GM12801 (cell line): ENCODE data around the gene AEBP2.

Experiments used
- TF ChIP-seq, protein P1 (sequence below): IDR thresholded peaks from one replicate; pipeline ENCODE4 v1.5.1; 2011; ENCODE audit warnings: control low read depth; ENCODE audit not compliant: insufficient read length; ENCODE audit errors: extremely low read depth

The AEBP2 gene

DNA sequence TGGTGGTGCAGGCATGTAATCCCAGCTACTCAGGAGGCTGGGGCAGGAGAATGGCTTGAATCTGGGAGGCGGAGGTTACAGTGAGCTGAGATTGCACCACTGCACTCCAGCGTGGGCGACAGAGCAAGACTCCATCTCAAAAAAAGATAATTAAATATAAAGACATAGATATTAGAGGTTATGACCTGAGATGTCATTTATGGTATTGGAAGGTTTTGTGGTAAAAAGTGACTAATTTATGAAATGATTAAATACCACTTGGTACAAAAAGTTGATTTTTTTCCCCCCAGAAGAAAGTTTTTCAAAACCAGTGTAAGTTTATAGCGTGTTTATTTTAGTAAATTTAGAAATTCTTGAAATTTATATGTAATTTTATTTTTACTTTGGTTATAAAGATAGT is 4.3 kb downstream of the AEBP2 start:
- TF ChIP-seq, protein P1, sequence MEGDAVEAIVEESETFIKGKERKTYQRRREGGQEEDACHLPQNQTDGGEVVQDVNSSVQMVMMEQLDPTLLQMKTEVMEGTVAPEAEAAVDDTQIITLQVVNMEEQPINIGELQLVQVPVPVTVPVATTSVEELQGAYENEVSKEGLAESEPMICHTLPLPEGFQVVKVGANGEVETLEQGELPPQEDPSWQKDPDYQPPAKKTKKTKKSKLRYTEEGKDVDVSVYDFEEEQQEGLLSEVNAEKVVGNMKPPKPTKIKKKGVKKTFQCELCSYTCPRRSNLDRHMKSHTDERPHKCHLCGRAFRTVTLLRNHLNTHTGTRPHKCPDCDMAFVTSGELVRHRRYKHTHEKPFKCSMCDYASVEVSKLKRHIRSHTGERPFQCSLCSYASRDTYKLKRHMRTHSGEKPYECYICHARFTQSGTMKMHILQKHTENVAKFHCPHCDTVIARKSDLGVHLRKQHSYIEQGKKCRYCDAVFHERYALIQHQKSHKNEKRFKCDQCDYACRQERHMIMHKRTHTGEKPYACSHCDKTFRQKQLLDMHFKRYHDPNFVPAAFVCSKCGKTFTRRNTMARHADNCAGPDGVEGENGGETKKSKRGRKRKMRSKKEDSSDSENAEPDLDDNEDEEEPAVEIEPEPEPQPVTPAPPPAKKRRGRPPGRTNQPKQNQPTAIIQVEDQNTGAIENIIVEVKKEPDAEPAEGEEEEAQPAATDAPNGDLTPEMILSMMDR, result no peak

DNA sequence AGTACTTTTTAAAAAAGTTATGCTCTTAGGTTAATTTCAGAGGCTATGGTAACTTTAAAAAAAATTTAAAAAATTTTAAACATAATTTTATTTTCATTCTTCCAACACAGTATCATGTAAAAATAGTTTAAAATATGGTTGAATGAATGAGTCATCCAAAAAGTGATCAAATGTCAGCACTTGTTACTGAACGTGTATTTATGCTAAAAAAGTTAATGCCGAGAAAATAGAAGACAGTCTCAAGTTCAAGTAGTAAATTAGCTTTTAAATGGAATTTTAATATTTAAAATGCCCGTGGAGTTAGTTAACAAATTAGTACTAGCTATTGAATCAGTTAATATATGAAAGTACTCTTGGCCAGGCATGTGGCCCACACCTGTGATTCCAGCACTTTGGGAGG is 4.8 kb downstream of the AEBP2 start:
- TF ChIP-seq, protein P1, result no peak

DNA sequence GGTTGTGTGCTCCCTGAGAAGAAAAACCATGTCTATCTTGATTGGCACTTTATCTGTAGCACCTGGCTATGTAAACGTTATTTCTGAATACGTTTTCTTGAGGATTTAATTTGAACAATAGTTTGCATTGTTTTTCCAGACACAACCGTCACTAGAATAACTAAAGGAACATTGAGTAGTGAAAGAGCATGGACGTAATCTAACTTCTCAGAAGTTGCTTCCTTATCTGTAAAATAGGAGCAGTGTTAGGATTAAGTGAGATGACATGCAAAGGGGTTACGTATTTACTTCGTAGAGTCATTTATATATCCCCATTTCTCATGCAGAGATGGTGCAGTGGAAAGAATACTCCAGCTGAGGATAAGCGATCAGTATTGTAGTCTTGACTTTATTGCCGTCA is 8.1 kb downstream of the AEBP2 start:
- TF ChIP-seq, protein P1, result no peak

DNA sequence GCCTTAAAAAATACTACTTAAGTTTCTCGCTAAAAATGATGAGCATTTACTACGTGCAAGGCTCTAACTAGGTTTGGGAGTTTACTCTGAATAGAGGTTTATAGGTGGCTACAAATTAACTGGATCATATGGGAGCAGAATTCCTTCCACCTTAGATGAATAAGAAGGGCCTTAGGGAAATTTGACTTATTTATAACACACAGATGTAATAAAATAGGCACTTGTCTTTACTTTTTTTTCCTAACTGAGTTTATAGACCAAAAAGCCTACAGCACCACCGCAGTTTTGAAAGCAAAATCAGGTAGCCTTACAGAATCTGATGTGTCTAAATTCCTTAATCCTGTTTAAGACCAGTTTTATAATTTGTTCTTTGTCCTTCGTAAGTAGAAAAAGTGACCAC is 10.5 kb downstream of the AEBP2 start:
- TF ChIP-seq, protein P1, result no peak

DNA sequence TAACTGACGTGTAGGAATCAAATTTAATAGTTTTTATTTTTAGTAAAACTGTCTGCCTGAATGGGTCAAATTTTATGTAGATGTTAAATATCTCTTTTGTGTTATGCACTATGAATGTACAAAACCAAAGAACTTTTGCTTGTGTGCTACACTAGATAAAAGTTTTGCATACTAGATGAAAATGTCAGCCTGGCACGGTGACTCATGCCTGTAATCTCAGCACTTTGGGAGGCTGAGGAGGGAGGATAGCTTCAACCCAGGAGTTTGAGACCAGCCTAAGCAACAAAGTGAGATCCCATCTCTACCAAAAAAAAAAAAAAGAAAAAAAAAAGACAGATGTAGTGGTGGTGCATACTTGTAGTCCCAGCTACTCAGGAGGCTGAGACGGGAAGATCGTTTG is 11.1 kb downstream of the AEBP2 start:
- TF ChIP-seq, protein P1, result no peak

DNA sequence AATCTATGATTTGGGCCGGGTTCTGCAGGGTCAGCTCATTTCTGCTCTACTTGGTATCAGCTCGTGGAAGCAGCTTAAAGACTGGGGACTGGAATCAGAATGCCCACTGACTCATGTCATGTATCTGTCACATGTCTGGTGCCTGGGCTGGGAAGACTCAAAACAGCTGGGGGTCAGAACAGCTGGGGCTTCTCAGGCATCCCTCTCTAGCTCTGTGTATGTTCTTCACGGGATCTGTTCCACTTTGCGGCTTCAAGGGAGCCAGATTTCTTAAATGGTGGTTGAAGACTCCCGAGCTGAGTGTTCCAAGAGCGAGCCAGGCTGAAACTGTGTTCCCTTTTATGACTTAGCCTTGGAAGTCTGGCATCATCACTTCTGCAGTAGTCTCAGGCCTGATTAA is 11.9 kb downstream of the AEBP2 start:
- TF ChIP-seq, protein P1, result no peak

DNA sequence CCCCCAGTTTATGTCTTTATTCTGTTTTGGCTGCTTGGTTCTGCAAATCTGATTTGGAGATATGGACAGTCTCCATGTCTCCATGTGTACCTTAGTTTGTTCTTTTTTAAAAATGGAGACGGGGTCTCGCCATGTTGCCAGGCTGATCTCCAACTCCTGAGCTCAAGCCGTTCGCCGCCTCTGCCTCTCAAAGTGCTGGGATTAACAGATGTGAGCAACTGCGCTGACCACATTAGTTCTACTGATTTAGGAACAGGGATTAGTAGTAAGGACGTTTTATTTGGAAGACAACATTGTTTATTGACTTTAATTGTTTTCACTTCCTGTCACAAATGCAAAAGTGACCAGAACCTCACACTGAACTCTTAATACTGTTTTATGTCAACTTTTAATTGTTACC is 14.7 kb downstream of the AEBP2 start:
- TF ChIP-seq, protein P1, result no peak

DNA sequence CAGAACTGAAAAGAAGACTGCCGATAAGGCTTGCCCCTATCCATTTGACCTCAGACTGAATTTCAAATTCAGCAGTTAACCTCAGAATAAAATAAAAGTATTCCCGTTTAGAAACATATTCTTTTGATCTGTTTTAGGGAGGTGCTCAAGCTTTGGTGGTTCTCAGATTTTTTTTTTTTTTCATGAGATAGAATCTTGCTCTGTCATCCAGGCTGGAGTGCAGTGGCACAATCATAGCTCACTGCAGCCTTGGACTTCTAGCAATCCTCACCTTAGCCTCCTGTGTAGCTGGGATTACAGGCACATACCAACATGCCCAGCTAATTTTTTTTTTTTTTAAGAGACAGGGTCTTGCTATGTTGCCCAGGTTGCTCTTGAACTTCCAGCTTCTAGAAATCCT is 15.5 kb downstream of the AEBP2 start:
- TF ChIP-seq, protein P1, result no peak
